Activated CD4-positive, alpha-beta T cell treated with anti-CD3 and anti-CD28 coated beads, Interleukin-2, amount 10 ng/mL, durations not matched to agents 7 days and 5 days (primary cell): ENCODE data around the gene DLGAP3. TPM values are rescaled to one million over a fixed set of nuclear protein-coding genes. Genes with fewer than 3 reads are reported as not detected.
"Not testable (repeated sequence)": the region's sequence is repeated elsewhere in the genome, so short reads cannot be mapped to it uniquely, and the experiment has no call there.

ENCODE experiments used
- CTCF ChIA-PET: fragments of 350-600 bp; sonication (Branson Sonifier 250); formaldehyde crosslinking; loops from one replicate; lab custom pipeline; 2021; ENCODE audit warnings: antibody characterized with exemption; lab: Charles Lee
- POLR2A ChIA-PET: fragments of 350-600 bp; sonication (Branson Sonifier 250); formaldehyde crosslinking; loops from one replicate; lab custom pipeline; 2021; ENCODE audit warnings: antibody characterized with exemption; lab: Charles Lee
- DNase-seq: peaks from one replicate; pipeline ENCODE4 v3.0.0-alpha.2; 2020
- H3K27ac Mint-ChIP-seq: one replicate; pipeline ENCODE4 v1.8.0; 2021; ENCODE audit warnings: mild to moderate bottlenecking, moderate library complexity, mixed read lengths
- H3K27me3 Mint-ChIP-seq: one replicate; pipeline ENCODE4 v1.8.0; 2021; ENCODE audit warnings: mixed read lengths
- H3K36me3 Mint-ChIP-seq: one replicate; pipeline ENCODE4 v1.8.0; 2021; ENCODE audit warnings: low read depth, mixed read lengths
- H3K4me1 Mint-ChIP-seq: one replicate; pipeline ENCODE4 v1.8.0; 2021; ENCODE audit warnings: mixed read lengths
- H3K4me3 Mint-ChIP-seq: one replicate; pipeline ENCODE4 v1.8.0; 2021; ENCODE audit warnings: mild to moderate bottlenecking, moderate library complexity, mixed read lengths
- H3K9me3 Mint-ChIP-seq: one replicate; pipeline ENCODE4 v1.8.0; 2021; ENCODE audit warnings: mixed read lengths
- total RNA-seq, 2 experiments: library from RNA; stranded (reverse); gene quantifications; one replicate each; pipeline ENCODE4 v1.2.3, GENCODE V29; 2021

The DLGAP3 gene
- total RNA-seq, 2 experiments from 2014 or later, result 0.33 to 0.40 TPM

- ChIA-PET CTCF (no interaction called here), POLR2A (no interaction called here)
- H3K36me3 Mint-ChIP-seq, result no peaks in the 10 kb centered on the region
Measured at GRCh38 chr1:34833711-34834110, 95.7 kb downstream of the DLGAP3 start.

DNA sequence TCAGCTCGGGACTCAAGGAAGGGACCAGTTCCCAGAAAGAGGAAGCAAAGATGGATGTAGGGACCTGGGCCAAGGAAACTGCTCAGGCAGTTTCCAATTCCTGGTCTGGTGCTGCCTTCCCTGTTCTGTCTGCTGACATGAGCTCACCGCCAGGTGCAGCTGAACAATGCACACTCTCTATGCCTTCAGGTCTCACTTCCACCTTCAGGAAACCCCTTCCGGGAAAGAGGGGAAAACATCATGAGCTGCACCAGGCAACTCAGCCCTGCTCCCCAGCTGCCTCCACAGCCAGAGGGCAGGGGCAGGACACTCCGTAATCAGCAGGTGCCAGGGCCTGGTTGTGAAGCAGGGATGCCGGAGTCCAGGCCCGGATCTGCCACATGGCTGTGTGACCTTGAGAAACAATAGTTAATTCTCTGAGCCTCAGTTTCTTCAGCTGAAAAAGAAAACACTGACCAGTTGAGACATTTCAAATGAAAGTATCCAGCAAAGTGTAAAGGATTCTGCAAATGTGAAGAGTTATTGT, 97.7 kb downstream of the DLGAP3 start:
- Mint-ChIP-seq H3K9me3 (no peaks in the 10 kb centered on the region), H3K36me3 (no peaks in the 10 kb centered on the region), H3K4me1 (no peaks in the 10 kb centered on the region), H3K27me3 (no peaks in the 10 kb centered on the region), H3K27ac (no peak overlapping the region), H3K4me3 (no peak overlapping the region)
- POLR2A ChIA-PET, result no interaction called here
- no peak for DNase-seq
- CTCF ChIA-PET, result interaction anchor here (1.0 kb wide), 1 partner anchor 21 kb away, joined by 4 read pairs; no protein-coding TSS in a partner anchor

More at GRCh38 chr1:34833711-34834110, 95.7 kb downstream of the DLGAP3 start:
- Mint-ChIP-seq H3K27ac (no peak overlapping the region), H3K4me3 (no peak overlapping the region), H3K9me3 (no peaks in the 10 kb centered on the region), H3K27me3 (no peaks in the 10 kb centered on the region), H3K4me1 (no peaks in the 10 kb centered on the region)
- DNase-seq, result no peak

- ChIA-PET CTCF (no interaction called here), POLR2A (no interaction called here)
- no peak overlapping the region for H3K27ac Mint-ChIP-seq
- no peaks in the 10 kb centered on the region for H3K27me3 Mint-ChIP-seq
- no peak overlapping the region for H3K4me3 Mint-ChIP-seq
- DNase-seq, result no peak
- H3K9me3 Mint-ChIP-seq, result no peaks in the 10 kb centered on the region
- no peaks in the 10 kb centered on the region for H3K36me3 Mint-ChIP-seq
- no peaks in the 10 kb centered on the region for H3K4me1 Mint-ChIP-seq
Measured at GRCh38 chr1:34829250-34829649, 100.2 kb downstream of the DLGAP3 start.

DNA sequence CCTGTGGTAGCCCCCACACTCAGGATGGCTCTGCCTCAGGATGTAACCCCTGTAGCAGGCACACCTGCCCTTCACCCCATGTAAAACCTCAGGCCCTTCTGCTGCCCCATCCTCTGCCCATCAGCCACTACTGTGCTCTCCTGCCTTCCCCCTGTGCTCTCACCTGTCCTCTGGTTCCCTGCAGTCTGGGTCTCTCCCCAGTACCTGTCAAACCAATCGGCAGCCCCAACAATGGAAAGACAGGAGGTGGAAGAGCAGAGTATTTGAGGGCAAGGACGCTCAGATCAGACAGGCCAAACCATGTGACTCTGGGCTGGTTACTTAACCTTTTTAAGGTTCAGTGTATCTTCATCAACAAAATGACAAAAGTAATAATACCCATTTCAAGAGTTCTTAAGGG, 100.8 kb downstream of the DLGAP3 start:
- Mint-ChIP-seq H3K4me1 (no peaks in the 10 kb centered on the region), H3K36me3 (no peaks in the 10 kb centered on the region), H3K27ac (no peak overlapping the region), H3K27me3 (no peaks in the 10 kb centered on the region), H3K9me3 (no peaks in the 10 kb centered on the region), H3K4me3 (no peak overlapping the region)
- POLR2A ChIA-PET, result no interaction called here
- no peak for DNase-seq
- CTCF ChIA-PET, result no interaction called here

DNA sequence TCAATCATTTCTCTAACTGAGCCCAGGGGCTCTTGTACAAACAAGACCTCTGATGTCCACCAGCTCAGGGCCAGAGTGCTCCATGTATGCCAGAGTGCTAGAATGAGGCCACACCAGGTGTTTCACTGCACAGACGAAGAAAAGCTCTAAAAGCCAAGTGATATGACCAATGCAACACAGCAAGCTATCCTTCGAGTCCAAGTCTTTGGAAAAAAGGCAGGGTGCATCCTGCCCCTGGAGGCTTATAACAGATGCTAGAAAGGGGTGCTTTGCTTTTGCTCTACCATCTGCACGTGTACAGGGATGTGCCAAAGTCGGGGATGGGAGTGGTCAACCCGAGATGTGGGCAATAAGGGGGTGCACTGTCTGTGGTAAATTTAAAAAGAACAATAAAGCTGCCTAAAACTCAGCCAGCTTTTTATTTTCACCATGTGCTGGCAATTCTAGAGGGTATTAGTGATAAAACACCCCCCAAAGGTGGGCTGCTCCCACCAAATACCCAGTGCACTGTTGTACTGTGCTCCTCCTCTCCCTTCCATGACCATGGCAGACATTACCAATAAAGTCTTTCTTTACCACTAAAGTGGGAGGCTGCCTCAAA, 102.0 kb downstream of the DLGAP3 start:
- ChIA-PET CTCF (interaction anchor here (1.1 to 1.3 kb wide), 2 partner anchors 11 to 33 kb away, joined by 4 read pairs; partner anchors contain the start of gene SMIM12), POLR2A (no interaction called here)
- DNase-seq, result no peak
- Mint-ChIP-seq H3K27me3 (no peaks in the 10 kb centered on the region), H3K27ac (no peak overlapping the region), H3K4me3 (no peak overlapping the region), H3K4me1 (no peaks in the 10 kb centered on the region), H3K9me3 (no peaks in the 10 kb centered on the region), H3K36me3 (no peaks in the 10 kb centered on the region)

- DNase-seq, result no peak
- Mint-ChIP-seq H3K36me3 (no peaks in the 10 kb centered on the region), H3K27ac (no peak overlapping the region), H3K4me1 (no peaks in the 10 kb centered on the region), H3K9me3 (no peaks in the 10 kb centered on the region), H3K27me3 (no peaks in the 10 kb centered on the region), H3K4me3 (no peak overlapping the region)
- ChIA-PET CTCF (no interaction called here), POLR2A (no interaction called here)
Measured at GRCh38 chr1:34825455-34826091, 103.9 kb downstream of the DLGAP3 start.

DNA sequence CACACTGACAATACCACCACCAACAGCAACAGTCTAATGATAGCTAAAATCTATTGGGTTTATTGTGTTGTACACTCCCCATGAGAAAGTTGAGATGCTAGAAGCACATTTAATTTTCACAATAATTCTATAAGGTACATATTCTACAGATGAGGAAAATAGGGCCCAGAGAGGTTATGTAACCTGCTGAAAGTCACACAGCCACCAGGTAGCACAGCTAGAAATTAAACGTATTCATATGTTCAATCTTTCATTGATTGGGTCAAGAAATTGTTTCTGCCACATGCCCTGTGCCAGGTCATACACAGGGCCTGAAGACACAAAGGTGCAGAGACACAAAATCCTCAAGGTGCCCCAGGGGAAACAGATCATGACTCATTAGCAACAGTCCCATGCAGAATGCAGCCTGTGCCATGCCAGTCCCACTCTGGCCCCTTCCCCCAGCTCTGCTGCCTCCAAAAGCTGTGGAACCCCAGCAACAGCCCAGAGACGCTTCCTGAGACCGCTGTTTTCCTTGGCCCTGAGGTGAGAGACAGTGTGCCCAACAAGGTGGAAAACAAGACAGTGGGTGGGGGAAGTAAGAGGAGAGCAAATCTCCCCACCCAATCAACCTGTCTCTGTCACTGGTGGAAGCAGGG, 104.5 kb downstream of the DLGAP3 start:
- no peaks in the 10 kb centered on the region for H3K36me3 Mint-ChIP-seq
- H3K9me3 Mint-ChIP-seq, result no peaks in the 10 kb centered on the region
- H3K27ac Mint-ChIP-seq, result no peak overlapping the region
- no peak overlapping the region for H3K4me3 Mint-ChIP-seq
- CTCF ChIA-PET, result no interaction called here
- no peak for DNase-seq
- no peaks in the 10 kb centered on the region for H3K4me1 Mint-ChIP-seq
- H3K27me3 Mint-ChIP-seq, result no peaks in the 10 kb centered on the region
- POLR2A ChIA-PET, result no interaction called here

DNA sequence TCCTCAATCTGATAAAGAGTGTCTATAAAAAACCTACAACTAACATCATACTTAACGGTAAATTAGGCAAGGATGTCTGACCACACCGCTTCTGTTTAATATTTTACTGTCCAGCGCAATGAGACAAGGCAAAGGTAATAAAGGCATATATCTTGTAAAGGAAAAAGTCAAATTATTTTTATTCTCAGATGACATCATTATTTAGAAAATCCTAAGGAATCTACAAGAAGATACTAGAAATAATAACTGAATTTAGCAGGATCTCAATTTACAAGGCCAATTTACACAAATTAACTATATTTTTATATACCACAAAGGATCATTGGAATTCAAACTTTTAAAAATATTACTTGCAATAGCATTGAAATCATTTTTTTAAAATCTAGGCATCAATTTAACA, 107.2 kb downstream of the DLGAP3 start:
- DNase-seq, result no peak
- Mint-ChIP-seq H3K27me3 (no peaks in the 10 kb centered on the region), H3K36me3 (no peaks in the 10 kb centered on the region), H3K9me3 (no peaks in the 10 kb centered on the region), H3K27ac (no peak overlapping the region), H3K4me3 (no peak overlapping the region), H3K4me1 (no peaks in the 10 kb centered on the region)
- POLR2A ChIA-PET, result no interaction called here
- CTCF ChIA-PET, result no interaction called here

DNA sequence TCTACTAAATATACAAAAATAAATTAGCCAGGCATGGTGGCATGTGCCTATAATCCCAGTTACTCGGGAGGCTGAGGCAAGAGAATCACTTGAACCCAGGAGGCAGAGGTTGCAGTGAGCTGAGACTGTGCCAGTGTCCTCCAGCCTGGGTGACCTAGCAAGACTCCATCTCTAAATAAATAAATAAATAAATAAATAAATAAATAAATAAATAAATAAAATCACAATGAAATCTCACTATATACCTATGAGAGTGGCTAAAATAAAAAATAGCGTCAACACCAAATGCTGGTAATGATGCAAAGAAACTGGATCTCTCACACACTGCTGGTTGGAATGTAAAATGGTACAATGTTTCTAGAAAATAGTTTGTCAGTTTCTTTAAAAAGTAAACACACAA, 110.6 kb downstream of the DLGAP3 start:
- H3K4me1 Mint-ChIP-seq, H3K36me3 Mint-ChIP-seq, POLR2A ChIA-PET, CTCF ChIA-PET, H3K27me3 Mint-ChIP-seq, DNase-seq, H3K27ac Mint-ChIP-seq, H3K9me3 Mint-ChIP-seq, H3K4me3 Mint-ChIP-seq: not testable (repeated sequence)

DNA sequence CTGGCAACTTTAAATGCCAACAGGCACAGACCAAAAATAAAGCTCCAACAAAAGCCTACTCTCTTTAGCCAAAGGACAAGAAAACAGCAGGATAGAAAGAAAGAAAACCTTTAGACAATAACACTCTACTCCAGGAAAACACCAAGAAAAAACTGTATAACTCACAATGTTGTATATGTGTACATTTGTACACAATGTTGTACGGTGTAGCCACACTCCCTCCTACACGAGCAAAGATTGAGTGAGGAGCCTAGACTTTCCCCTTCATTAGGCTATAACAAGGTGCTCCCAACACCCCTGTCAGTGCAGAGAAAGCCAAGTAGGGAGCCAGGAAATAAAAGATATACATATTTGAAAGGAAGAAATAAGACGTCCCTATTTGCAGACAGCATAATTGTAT, 112.7 kb downstream of the DLGAP3 start:
- Mint-ChIP-seq H3K4me1 (no peaks in the 10 kb centered on the region), H3K27ac (no peak overlapping the region), H3K36me3 (no peaks in the 10 kb centered on the region), H3K4me3 (no peak overlapping the region), H3K27me3 (no peaks in the 10 kb centered on the region), H3K9me3 (no peaks in the 10 kb centered on the region)
- no peak for DNase-seq
- ChIA-PET POLR2A (no interaction called here), CTCF (no interaction called here)

- Mint-ChIP-seq H3K27me3 (no peaks in the 10 kb centered on the region), H3K4me3 (no peak overlapping the region), H3K36me3 (no peaks in the 10 kb centered on the region), H3K27ac (no peak overlapping the region), H3K4me1 (no peaks in the 10 kb centered on the region), H3K9me3 (no peaks in the 10 kb centered on the region)
- no peak for DNase-seq
- ChIA-PET CTCF (interaction anchor here (1.3 kb wide), 1 partner anchor 36 kb away, joined by 3 read pairs; no protein-coding TSS in a partner anchor), POLR2A (no interaction called here)
Measured at GRCh38 chr1:34816332-34816731, 113.1 kb downstream of the DLGAP3 start.
